HL-60/S4 treated with phorbol 12-myristate 13-acetate at 8.2 ng/mL for 4 days and 3 days (cell line): Measurements from ENCODE around the gene BMP10.
"Not testable (repeated sequence)": the region's sequence is repeated elsewhere in the genome, so short reads cannot be mapped to it uniquely, and the experiment has no call there.

Experiments
- in situ Hi-C: fragments of 300-500 bp; cut with MboI; formaldehyde crosslinking; loops from 2 replicates; pipeline ENCODE4 v1.15.0; 2022; ENCODE audit warnings: low sequenced_read_pairs

BMP10 gene

DNA sequence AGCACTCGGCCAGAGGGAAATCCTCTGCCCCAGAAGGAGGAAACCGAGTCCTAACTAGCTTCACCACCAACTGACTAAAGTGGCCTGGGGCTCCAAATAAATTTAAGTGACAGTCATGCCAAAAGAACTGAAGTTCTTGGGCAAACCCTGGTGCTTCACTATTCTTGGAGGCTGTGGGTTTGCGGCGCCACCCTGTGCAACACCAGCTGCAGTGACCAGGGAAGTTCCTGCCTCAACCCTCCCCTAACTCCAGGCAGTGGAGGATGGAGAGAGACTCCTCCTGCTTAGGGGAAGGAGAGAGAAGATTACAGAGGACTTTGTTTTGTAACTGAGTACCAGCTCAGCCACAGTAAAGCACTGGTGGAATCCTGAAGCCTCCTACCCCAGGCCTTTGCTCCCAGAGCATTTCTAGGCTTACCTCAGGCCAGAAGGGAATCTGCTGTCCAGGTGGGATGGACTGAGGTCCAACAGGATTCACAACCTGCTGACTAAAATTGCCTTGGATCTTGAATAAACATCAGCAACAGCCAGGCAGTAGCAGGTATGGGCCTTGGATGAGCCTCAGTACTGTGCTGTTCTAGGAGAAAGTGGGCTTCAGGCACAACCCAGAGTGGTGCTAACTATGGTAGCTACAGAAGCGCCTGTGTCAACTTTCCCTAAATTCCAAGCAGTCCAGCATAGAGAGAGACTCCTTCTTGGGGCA is 29.4 kb upstream of the BMP10 start:
- in situ Hi-C loops, result loop anchor here (25.0 kb wide), 1 partner anchor 163 kb away; the partner anchor contains the start of gene ARHGAP25

DNA sequence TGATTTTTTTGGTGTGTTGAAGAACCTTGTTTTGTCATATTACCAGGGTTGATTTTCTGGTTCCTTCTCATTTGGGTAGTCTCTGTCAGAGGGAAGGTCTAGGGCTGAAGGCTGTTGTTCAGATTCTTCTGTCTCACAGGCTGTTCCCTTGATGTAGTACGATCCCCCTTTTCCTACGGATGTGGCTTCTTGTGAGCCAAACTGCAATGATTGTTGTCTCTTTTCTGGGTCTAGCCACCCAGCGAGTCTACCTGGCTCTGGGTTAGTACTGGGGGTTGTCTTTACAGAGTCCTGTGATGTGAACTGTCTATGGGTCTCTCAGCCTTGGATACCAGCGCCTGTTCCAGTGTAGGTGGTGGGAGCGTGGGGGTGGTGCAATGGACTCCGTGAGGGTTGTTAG is 24.8 kb upstream of the BMP10 start:
- in situ Hi-C loops, result not testable (repeated sequence)

DNA sequence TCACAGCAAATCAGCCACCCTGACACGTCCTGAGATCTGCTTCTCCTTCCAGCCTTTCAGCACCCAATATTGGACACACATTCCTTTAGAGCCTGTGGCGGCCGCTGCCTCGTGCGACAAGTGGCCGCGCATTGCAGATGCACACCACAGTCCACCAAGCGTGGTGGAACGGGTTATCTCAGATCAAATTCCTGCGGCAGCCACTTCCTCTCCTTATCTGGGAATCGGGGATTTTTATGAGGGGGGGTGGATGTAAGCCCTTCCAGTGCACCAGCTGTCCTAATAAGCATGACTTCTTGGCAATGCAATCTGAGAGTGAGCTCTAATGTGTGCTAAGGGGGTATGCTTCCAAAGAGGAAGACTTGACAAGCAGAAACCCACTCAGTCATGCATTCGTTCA is 18.3 kb upstream of the BMP10 start:
- in situ Hi-C loops, result no loop called here

DNA sequence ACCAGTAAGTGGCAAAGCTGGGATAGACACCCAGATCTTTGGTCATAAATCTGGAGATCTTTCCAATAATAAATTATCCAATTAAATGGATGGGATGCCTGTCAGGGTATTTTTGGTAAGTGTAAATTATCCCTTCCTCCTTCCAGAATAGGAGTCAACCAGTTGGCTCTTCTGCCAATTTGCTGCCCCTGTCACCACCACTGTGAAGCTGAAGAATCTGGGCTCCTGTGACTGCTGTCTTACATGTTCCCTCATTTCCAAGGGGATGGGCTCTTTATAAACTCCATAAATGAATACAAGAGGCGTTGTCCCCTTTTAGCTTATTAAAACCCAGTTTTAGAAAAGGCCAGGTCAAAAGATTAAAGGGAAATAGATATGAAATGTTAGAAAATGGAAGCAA is 17.8 kb upstream of the BMP10 start:
- in situ Hi-C loops, result no loop called here

DNA sequence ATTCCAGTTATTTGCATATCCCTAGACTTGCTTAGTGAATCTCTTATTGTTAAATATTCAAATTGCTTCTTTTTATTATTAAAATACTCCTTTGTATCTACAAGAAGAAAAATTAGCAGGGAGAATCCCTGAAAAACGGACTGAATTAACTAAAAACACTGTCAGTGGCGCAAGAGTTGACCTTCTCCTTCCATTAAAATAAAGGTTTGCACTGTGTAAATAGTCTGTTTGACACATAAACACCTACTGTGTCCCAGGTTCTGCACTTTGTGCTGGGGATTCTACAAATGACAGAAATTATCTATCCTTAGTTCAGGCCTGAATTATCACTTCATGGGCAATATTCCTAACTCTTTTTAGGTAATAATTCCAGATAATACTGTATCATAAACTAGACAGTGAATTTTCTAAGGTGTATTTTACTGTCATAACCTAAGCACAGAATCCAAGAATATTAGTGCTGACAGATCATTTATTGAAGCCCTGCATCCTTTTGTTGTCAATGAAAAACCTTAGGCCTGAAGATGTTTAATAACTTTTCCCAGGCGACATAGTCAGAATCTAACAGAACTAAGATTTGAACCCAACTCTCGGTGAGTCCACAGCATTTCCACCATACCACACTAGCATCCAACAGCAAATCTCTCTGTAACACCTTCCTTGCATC is 17.0 kb upstream of the BMP10 start:
- in situ Hi-C loops, result no loop called here

DNA sequence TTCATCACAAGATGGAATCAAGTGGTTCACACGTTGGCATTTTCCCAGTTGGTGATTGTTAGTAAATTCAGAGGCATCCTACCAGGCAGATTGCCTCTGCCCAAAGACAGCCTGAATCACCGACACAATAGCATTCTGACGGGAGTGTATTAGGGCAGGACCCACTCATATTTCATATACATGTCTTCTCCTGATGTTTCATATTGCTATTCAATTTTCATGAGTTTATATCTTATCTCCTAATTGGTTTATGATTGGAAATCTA is 14.5 kb upstream of the BMP10 start:
- in situ Hi-C loops, result no loop called here

DNA sequence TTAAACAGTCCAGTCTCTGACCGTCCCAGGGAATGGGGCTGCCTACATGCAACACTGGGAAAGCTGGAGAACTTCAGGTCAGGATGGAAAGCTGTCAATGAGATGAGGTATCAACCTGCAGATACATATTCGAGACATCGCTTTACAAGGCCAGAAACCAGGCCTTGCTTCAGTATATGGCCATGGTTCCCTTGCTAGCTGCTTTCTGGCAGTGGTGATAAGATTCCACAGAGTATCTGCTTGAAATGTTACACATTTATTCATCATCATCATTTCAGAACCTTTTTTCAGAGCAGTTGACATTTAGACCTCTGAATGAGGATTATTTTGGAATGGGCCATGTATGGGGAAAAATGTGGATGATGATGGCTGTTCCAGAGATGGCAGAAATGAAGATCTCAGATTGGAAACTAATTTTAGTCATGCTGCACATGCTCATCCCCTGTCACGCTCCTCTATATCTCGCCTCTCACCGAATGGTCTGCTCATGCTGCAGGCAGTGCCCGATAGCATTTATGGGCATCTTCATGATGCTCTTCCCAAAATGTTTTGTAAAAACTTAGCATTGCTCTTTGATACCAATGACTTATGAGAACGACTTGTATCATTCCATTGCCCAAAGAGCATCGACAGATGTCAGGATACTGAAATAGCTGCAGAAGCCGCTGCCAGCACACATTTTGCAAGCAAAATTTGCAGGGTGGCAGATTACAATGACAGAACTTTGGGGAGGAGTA is 14.0 kb upstream of the BMP10 start:
- in situ Hi-C loops, result no loop called here

DNA sequence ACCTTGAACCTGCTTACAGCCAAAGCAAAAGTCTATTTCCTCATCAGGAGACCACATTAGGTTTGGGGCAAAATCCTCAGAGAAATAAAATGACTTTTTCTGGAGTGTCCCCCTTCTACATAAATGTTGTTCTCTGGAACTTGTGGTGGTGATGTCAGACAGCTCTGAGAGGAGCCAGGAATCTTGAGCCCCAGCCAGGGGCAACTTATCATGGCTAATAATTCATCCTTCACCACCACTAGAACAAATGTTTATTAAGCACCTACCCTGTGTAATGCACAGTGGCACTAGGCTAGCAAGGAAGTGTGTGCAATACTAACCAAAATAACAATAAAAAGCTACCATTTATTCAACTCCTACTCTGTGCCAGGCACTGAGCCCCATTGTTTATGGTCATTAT is 9.0 kb upstream of the BMP10 start:
- in situ Hi-C loops, result no loop called here

DNA sequence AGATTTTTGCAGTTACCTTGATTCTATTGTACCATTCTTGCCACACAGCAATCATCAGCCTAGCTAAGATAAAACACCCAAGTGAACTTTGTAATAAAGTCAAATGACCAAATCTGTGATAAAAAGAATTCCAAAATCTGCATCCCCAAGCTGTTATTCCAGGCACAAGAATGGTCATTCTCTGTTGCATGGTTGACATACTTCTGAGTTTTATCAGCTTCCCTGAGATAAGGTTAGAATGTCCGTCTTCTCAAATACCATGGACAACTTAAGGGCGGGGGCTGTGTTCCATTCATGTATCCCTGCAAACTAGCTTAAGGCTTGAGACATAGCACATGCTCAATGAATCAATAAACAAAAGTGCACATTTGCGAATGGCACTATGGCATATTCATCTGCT is 8.1 kb upstream of the BMP10 start:
- in situ Hi-C loops, result no loop called here

DNA sequence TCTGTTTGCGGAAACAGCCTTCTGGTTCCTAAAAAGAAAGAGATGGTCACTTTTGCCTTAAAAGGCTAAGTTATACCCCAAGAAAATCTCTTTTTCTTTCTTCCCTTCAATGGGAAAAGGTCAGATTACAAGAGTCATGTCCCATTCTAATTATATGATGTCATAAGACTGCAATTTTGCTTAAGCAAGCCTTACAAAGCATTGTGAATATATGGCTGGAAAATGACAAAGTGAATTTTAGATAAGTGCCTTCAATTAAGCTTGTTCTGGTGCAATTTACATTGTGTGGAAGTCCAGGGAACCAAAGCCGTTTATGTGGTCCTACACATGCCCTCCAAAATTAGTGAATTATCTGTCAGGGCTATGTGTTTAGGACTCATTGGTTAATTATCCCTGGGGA is 7.6 kb upstream of the BMP10 start:
- in situ Hi-C loops, result no loop called here

DNA sequence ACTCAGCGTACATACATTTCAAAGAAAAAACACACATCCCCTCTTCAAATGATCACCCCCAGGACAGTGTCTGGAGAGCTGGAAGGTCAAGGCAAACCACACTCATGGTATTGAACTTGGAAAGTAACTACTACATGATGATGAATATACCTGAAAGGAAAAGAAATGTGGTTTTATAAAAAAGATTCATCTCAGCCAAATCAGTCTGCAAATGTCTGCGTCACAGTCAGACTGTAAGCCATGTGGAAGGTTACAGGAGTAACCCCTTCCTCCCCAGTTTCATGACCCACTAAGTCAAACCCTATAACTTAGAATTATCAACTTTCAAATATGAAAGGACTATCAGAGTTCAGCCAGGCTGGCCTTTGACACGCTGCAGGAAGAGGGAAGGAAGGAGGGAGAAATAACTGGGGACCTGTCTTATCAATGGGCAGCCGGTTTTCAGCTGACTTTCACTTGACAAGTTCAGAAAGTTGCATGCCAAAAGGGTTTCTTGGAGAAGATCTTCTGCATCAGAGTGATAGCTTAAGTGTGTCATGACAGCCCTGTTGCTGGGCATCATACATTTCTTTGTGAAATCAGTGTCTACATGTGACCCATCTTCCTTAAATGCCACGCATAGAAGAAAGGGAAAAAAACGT is 7.0 kb upstream of the BMP10 start:
- in situ Hi-C loops, result no loop called here

DNA sequence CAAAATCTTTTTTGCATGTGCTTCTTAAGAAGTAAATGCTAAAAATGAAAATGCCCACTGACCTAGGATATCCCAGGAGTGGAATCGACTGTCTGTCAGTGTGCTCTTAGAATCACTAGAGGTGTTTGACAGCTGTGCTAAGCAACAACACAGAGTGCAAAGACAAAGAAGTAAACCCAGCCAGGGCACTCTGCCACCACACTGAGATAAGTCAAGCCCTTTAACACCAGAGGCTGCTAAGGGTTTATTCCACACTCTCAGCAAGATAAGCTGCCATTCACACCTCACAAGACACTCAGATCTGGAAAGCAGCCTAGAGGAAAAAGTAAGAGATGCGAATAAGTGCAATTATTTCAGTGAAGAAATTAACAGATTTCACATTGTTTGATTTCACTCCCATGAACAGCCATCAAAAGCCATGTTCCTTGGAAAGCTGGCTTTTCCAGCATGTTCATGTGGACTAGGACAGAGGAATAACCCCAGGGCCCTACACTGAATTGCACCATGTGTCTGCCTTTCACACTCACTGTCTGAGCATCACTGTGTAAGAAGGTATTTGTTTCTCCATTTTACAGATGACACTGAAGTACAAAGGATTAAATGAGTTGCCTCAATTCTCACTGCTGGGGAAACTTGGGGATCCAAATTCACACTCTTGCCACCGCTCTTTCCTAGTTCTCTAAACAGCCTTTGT is 6.0 kb upstream of the BMP10 start:
- in situ Hi-C loops, result no loop called here

DNA sequence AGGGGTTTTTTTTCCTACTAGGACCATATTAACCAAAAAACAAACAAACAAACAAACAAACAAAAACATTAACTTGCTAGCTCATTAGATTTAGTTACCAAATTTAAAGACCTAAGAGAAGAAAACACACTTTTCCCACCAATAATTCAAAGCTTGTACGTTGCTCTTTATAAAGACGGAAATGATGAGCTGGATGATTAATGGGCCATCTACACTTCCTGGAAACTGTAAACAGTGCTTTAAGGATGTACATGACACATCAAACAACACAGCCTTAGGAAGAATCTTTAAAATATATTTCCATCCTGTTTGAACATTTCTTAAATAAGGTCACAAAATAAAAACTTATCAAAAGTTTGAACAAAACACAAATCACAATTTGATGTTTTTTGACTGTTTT is 982 bp downstream of the BMP10 start:
- in situ Hi-C loops, result no loop called here

DNA sequence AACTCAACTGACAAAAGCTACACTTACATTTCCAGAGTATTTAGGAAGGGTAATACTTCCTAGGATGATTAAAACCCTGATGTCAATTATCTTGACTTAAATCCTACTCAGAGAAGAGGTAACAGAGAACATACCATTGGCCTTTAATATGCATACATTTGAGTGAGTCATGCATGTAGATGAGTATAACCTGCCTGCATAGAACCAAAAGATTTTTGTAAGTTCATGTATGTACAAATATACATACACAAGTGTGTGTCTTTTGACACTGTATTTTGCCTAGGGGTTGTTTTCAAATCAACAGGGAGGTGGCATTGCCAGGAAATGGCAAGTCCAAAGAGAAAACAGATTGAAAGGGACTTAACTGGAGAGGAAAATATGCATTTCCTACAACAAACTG is 6.1 kb downstream of the BMP10 start:
- in situ Hi-C loops, result no loop called here

DNA sequence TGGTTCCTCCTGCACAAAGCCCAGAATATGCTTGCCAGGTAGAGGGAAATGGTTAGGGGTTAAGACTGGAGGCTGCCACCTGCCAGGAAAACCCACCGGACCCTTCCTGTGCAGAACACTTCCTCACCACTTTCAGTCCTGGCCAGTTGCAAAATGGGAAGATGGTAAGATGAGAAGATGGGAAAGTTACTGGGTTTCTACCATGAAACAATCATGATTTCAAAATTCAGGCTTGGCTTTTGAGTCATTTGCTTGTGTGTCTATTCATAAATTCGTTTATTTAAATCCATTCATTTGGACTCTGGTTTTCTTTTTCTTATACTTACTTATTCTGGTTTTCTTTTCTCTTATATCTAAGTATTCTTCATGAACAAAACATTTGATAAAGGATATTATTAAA is 7.2 kb downstream of the BMP10 start:
- in situ Hi-C loops, result no loop called here

DNA sequence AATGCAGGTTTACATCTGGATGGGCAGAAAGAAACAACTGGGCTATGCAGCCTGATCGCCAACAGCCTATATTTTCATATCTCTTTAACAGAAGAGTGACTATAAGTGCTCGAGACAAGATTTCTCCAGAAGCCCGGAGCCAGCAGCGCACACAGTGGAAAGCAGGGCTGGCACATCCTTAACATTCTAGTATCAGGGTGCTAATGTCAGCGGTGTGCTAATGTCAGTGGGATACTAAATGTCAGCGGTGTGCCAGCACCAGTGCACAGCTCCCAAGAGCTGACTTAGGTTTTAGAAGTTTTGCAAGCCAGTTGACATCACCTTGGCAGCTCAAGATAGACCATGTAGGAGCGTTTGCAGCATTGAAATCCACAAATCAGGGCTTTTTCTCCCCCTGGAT is 8.3 kb downstream of the BMP10 start:
- in situ Hi-C loops, result no loop called here

DNA sequence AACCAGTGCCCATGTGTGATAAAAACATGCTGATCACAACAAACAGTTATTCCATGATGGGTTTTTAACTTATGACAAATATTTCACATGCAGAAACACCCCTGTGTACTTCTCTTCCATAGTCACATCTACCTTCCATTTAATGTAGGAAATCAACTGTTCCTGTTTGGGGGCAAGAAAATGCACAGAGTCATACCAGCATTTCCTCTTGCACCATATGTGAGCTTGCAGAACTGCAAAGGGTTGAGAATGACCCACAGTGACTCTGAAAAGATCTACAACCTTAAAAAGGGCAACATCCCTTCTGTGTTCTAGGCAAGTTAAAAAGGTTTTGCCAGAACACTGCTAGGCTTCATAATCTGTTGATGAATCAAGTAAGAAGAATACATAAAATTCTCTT is 9.9 kb downstream of the BMP10 start:
- in situ Hi-C loops, result no loop called here

DNA sequence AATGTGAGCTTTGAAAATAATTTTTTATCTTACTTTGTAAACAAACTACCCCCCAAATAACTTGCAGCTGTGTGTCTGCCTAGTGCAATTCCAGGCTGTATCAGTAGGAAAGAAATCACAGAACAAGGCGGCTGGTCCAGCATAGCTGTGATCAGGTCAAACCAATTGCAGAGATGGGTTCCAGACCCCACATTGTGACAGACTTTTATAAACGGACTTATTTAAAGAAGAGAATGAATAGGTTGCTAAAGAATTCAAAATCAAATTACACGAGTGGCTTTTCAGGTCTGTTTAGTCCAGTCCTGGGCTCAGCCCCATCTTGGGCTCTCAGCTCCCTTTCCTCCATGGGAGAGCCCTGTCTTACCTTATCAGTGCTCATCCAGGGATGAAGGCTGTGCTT is 11.1 kb downstream of the BMP10 start:
- in situ Hi-C loops, result no loop called here

DNA sequence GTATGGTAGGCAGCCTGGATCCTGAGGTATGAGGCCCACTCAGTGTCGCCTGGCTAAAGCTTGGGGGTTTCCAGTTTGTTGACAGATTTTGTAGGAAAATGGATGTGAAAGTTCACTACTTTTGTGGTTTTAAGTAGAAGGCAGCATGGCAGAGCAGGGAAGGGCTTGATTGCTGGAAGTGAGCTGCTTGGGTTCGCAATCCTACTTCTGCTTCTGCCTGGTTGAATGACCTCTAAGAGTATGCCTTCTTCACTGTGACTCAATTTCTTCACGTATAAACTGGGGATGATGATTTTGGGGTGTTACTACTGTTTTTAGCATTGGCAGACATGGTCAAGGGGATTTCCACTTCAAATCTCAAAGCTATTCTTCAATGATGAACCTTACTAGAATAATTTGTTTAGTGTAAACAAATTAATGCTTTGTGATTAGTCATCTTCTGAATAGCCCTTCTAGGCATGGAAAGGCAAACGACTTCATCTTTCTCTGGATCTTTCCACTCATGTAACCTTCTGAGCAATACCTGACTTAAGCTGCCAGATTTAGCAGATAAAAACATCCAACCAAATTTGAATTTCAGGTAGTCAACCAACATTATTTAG is 13.2 kb downstream of the BMP10 start:
- in situ Hi-C loops, result no loop called here

DNA sequence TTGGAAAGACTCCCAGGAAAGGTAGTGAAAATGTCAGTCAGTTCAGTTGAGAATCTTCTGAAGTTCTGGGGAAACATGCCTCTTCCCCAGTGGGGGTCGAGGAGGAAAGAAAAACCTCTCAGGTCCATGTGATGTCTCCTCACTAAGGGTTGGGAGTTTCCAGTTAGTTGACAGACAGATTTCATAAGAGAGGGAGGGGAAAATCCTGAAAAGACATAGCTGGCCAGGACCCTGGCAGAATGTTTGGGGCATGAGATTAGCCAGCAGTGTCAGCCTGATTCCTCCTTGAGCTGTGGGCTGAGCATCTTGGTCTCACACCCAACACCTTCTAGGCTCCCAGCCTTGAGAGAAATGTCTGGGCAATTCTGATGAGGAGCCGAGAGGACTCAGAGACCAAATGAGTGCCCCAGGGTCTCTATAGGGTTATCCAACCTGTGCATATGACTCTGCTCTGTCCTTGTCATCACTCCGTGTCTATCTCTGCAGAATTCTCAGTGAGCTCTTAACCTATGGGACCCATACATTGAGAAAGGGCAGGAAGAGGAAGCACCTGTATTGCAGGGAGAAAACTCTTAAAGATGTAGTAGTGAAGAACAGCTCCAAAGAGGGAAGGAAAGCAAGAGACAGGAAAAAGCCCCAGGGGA is 13.9 kb downstream of the BMP10 start:
- in situ Hi-C loops, result no loop called here
